ENCODE data around the gene SLC39A9.
"Not testable (repeated sequence)": the region's sequence is repeated elsewhere in the genome, so short reads cannot be mapped to it uniquely, and the experiment has no call there.

GRCh38 chr14:69391400-69391799 lies 7.1 kb upstream of the SLC39A9 start:
- TF ChIP-seq CTCF, EZH2phosphoT487 (IDR thresholded peaks at IDR 0.05): not testable (repeated sequence)

All from neural progenitor cell (in vitro differentiated cells).